H1 (cell line): ENCODE data around the gene FMOD. TPM values are rescaled to one million over a fixed set of nuclear protein-coding genes. Genes with fewer than 3 reads are reported as not detected.

Experiments
- CTCF ChIA-PET: fragments of 300-600 bp; sonication (Branson Sonifier 250); formaldehyde crosslinking; loops from one replicate; lab custom pipeline; 2021; ENCODE audit not compliant: partially characterized antibody; lab: Charles Lee
- POLR2A ChIA-PET: fragments of 300-600 bp; sonication (Branson Sonifier 250); formaldehyde crosslinking; loops from one replicate; lab custom pipeline; 2021; ENCODE audit warnings: inconsistent platforms; ENCODE audit not compliant: partially characterized antibody; lab: Charles Lee
- DNase-seq, 2 experiments: peaks; one replicate each; pipeline versions ENCODE4 v3.0.0 to v3.0.0-alpha.2; 2010 to 2022; ENCODE audit warnings: low spot score in 2 of 2, low read depth in 1 of 2, mixed read lengths in 1 of 2
- FAIRE-seq: peaks from 2 replicates; lab custom pipeline; 2011; peaks lifted over from hg19 to GRCh38; lab: Jason Lieb, UNC
- H2AFZ ChIP-seq: 2 replicates; pipeline ENCODE4 v1.8.1; 2012; ENCODE audit warnings: low read length, inconsistent platforms
- H2AK5ac ChIP-seq: 2 replicates; pipeline ENCODE4 v1.6.1; 2013; ENCODE audit warnings: low read depth, low read length
- H2BK120ac ChIP-seq: replicated peaks from 2 replicates; pipeline ENCODE3; 2013; ENCODE audit warnings: low read depth, low read length, inconsistent platforms
- H2BK12ac ChIP-seq: 2 replicates; pipeline ENCODE4 v1.6.1; 2013; ENCODE audit warnings: low read depth, low read length
- H2BK15ac ChIP-seq: 2 replicates; pipeline ENCODE4 v1.6.1; 2013; ENCODE audit warnings: low read length
- H2BK20ac ChIP-seq: 2 replicates; pipeline ENCODE4 v1.6.1; 2013; ENCODE audit warnings: low read length
- H2BK5ac ChIP-seq: 2 replicates; pipeline ENCODE4 v1.6.1; 2013; ENCODE audit warnings: low read depth, low read length
- H3K14ac ChIP-seq: 2 replicates; pipeline ENCODE4 v1.6.1; 2013; ENCODE audit warnings: inconsistent platforms; ENCODE audit not compliant: insufficient read length
- H3K18ac ChIP-seq: 2 replicates; pipeline ENCODE4 v1.6.1; 2013; ENCODE audit warnings: low read length; ENCODE audit errors: extremely low read depth
- H3K23ac ChIP-seq: 2 replicates; pipeline ENCODE4 v1.6.1; 2013; ENCODE audit warnings: inconsistent platforms; ENCODE audit not compliant: insufficient read length
- H3K23me2 ChIP-seq: 2 replicates; pipeline ENCODE4 v1.6.1; 2013; ENCODE audit warnings: low read depth, low read length
- H3K27ac ChIP-seq: 2 replicates; pipeline ENCODE4 v1.6.1; 2011; ENCODE audit warnings: low read depth, low read length, inconsistent platforms
- H3K27me3 ChIP-seq, 4 experiments: replicated peaks in 1 of 4; 1 replicate in 1 of 4; 2 replicates in 3 of 4; pipeline versions ENCODE4 v1.6.1 to v1.8.1; 2011 to 2013; ENCODE audit warnings: low read length in 3 of 4, mild to moderate bottlenecking in 3 of 4, inconsistent platforms in 2 of 4, mixed read lengths in 2 of 4, moderate library complexity in 1 of 4; ENCODE audit not compliant: control insufficient read depth in 3 of 4, insufficient read depth in 3 of 4; ENCODE audit errors: extremely low read depth in 1 of 4
- H3K36me3 ChIP-seq, 4 experiments: 2 replicates each; pipeline versions ENCODE4 v1.6.1 to v1.8.1; 2011 to 2013; ENCODE audit warnings: mild to moderate bottlenecking in 4 of 4, low read length in 3 of 4, moderate library complexity in 2 of 4, control low read depth in 1 of 4, inconsistent platforms in 1 of 4; ENCODE audit not compliant: insufficient read depth in 4 of 4, control insufficient read depth in 2 of 4
- H3K4ac ChIP-seq: replicated peaks from 2 replicates; pipeline ENCODE3; 2013; ENCODE audit warnings: low read length, low read depth, mixed read lengths, inconsistent platforms; ENCODE audit not compliant: insufficient read length
- H3K4me1 ChIP-seq, 4 experiments: replicated peaks in 1 of 4; 1 replicate in 1 of 4; 2 replicates in 3 of 4; pipeline versions ENCODE4 v1.6.1 to v1.8.1; 2011 to 2013; ENCODE audit warnings: low read length in 3 of 4, inconsistent platforms in 2 of 4, mixed read lengths in 1 of 4; ENCODE audit not compliant: insufficient read depth in 4 of 4, control insufficient read depth in 3 of 4
- H3K4me2 ChIP-seq, 2 experiments: 2 replicates each; pipeline versions ENCODE4 v1.6.1 to v1.8.1; 2011 to 2013; ENCODE audit warnings: low read depth in 2 of 2, low read length in 2 of 2, control low read depth in 1 of 2, inconsistent platforms in 1 of 2, mild to moderate bottlenecking in 1 of 2; ENCODE audit not compliant: insufficient read depth in 1 of 2
- H3K4me3 ChIP-seq, 4 experiments: fragments of 200-600, 300-600 bp in 1 of 4; sonication (generic), shearing (Covaris generic), sonication (Bioruptor Twin) in 1 of 4; 2 replicates each; pipeline versions ENCODE4 v1.5.1 to v1.8.1; 2011 to 2016; ENCODE audit warnings: low read length in 4 of 4, low read depth in 3 of 4, control low read depth in 2 of 4, inconsistent platforms in 2 of 4, mild to moderate bottlenecking in 2 of 4, mixed read lengths in 1 of 4, moderate library complexity in 1 of 4; ENCODE audit not compliant: insufficient read depth in 2 of 4; ENCODE audit errors: extremely low read depth in 1 of 4
- H3K56ac ChIP-seq: replicated peaks from 2 replicates; pipeline ENCODE3; 2013; ENCODE audit warnings: low read depth, mild to moderate bottlenecking, mixed read lengths, low read length, inconsistent platforms; ENCODE audit not compliant: insufficient read length
- H3K79me1 ChIP-seq: 2 replicates; pipeline ENCODE4 v1.6.1; 2013; ENCODE audit warnings: low read depth, low read length, control low read depth
- H3K79me2 ChIP-seq, 2 experiments: 2 replicates each; pipeline versions ENCODE4 v1.6.1 to v1.8.1; 2012 to 2013; ENCODE audit warnings: low read length in 2 of 2, mild to moderate bottlenecking in 2 of 2, inconsistent platforms in 1 of 2; ENCODE audit not compliant: insufficient read depth in 2 of 2, control insufficient read depth in 1 of 2
- H3K9ac ChIP-seq, 4 experiments: replicated peaks in 1 of 4; 1 replicate in 1 of 4; 2 replicates in 3 of 4; pipeline versions ENCODE4 v1.6.1 to v1.8.1; 2011 to 2013; ENCODE audit warnings: low read depth in 3 of 4, low read length in 3 of 4, control low read depth in 2 of 4, mild to moderate bottlenecking in 2 of 4, moderate library complexity in 2 of 4, inconsistent platforms in 1 of 4; ENCODE audit errors: extremely low read depth in 1 of 4
- H3K9me3 ChIP-seq, 2 experiments: 2 replicates each; pipeline versions ENCODE4 v1.6.1 to v1.8.1; 2012 to 2013; ENCODE audit warnings: mild to moderate bottlenecking in 2 of 2, moderate library complexity in 2 of 2, control low read depth in 1 of 2, inconsistent platforms in 1 of 2, low read depth in 1 of 2, low read length in 1 of 2, mixed read lengths in 1 of 2; ENCODE audit not compliant: insufficient read depth in 2 of 2
- H4K20me1 ChIP-seq, 2 experiments: replicated peaks in 1 of 2; 2 replicates each; pipeline versions ENCODE3 to v1.8.1; 2011 to 2013; ENCODE audit warnings: inconsistent platforms in 2 of 2, low read length in 2 of 2, mild to moderate bottlenecking in 1 of 2; ENCODE audit not compliant: insufficient read depth in 2 of 2, control insufficient read depth in 1 of 2
- H4K5ac ChIP-seq: 2 replicates; pipeline ENCODE4 v1.6.1; 2013; ENCODE audit warnings: low read length, low read depth, mixed read lengths, inconsistent platforms; ENCODE audit not compliant: insufficient read length
- H4K8ac ChIP-seq: 2 replicates; pipeline ENCODE4 v1.8.0; 2013; ENCODE audit warnings: mild to moderate bottlenecking, moderate library complexity, low read length, inconsistent platforms; ENCODE audit not compliant: insufficient read depth; ENCODE audit errors: extremely low read depth
- H4K91ac ChIP-seq: replicated peaks from 2 replicates; pipeline ENCODE3; 2013; ENCODE audit warnings: low read length, mixed read lengths, inconsistent platforms; ENCODE audit not compliant: insufficient read length
- CEBPB ChIP-seq: IDR thresholded peaks from 2 replicates; pipeline ENCODE4 v1.6.1; 2012; ENCODE audit warnings: low read depth, low read length
- CHD1 ChIP-seq: IDR thresholded peaks from 2 replicates; pipeline ENCODE4 v1.6.1; 2012; ENCODE audit warnings: low read depth, low read length, improper control_type of control experiment
- CTBP2 ChIP-seq: IDR thresholded peaks from 2 replicates; pipeline ENCODE4 v1.7.0; 2011; ENCODE audit warnings: borderline replicate concordance, mild to moderate bottlenecking, moderate library complexity, mixed read lengths, low read length; ENCODE audit not compliant: insufficient read depth, insufficient read length
- GABPA ChIP-seq: IDR thresholded peaks from 2 replicates; pipeline ENCODE4 v1.6.1; 2011; ENCODE audit warnings: mild to moderate bottlenecking, low read length, moderate library complexity, borderline replicate concordance; ENCODE audit not compliant: insufficient read depth
- HDAC2 ChIP-seq, 2 experiments: fragments of 300-600 bp in 1 of 2; sonication (generic) in 1 of 2; IDR thresholded peaks; 2 replicates each; pipeline ENCODE4 v1.6.1; 2011 to 2012; ENCODE audit warnings: low read depth in 2 of 2, low read length in 2 of 2, mild to moderate bottlenecking in 2 of 2, moderate library complexity in 2 of 2, borderline replicate concordance in 1 of 2, inconsistent platforms in 1 of 2
- JUN ChIP-seq: IDR thresholded peaks from 2 replicates; pipeline ENCODE4 v1.6.1; 2011; ENCODE audit warnings: low read depth, mild to moderate bottlenecking, improper control_type of control experiment, low read length
- PHF8 ChIP-seq: fragments of 200-600 bp; sonication (generic); conservative IDR thresholded peaks from 2 replicates; pipeline ENCODE4 v1.7.1; 2012; ENCODE audit warnings: low read depth, mild to moderate bottlenecking, inconsistent platforms, low read length, moderate library complexity
- POLR2AphosphoS5 ChIP-seq: IDR thresholded peaks from 2 replicates; pipeline ENCODE4 v1.6.1; 2011; ENCODE audit warnings: low read depth, low read length
- RBBP5 ChIP-seq: IDR thresholded peaks from 2 replicates; pipeline ENCODE4 v1.7.1; 2012; ENCODE audit warnings: low read depth, mild to moderate bottlenecking, inconsistent platforms, low read length, moderate library complexity, borderline replicate concordance
- RFX5 ChIP-seq: IDR thresholded peaks from 2 replicates; pipeline ENCODE4 v1.6.1; 2011; ENCODE audit warnings: low read depth, low read length, improper control_type of control experiment, borderline replicate concordance
- SAP30 ChIP-seq: fragments of 300-600 bp; sonication (generic); IDR thresholded peaks from 2 replicates; pipeline ENCODE4 v1.7.1; 2012; ENCODE audit warnings: low read length, moderate library complexity, mild to moderate bottlenecking, inconsistent platforms; ENCODE audit not compliant: insufficient read depth, insufficient replicate concordance
- SIRT6 ChIP-seq: IDR thresholded peaks from one replicate; pipeline ENCODE4 v1.7.1; 2012; ENCODE audit warnings: low read length, inconsistent platforms
- SRF ChIP-seq: IDR thresholded peaks from 2 replicates; pipeline ENCODE4 v1.6.1; 2011; ENCODE audit warnings: mild to moderate bottlenecking, low read depth, low read length, moderate library complexity
- SUZ12 ChIP-seq: fragments of 200-600 bp; sonication (generic); IDR thresholded peaks from 2 replicates; pipeline ENCODE4 v1.6.1; 2012; ENCODE audit warnings: mild to moderate bottlenecking, inconsistent platforms, low read length, moderate library complexity, mixed read lengths
- TBP ChIP-seq: IDR thresholded peaks from 2 replicates; pipeline ENCODE4 v1.6.1; 2011; ENCODE audit warnings: low read depth, low read length, improper control_type of control experiment
- polyA plus RNA-seq, 7 experiments: library from polyadenylated mRNA; depleted of rRNA in 3 of 7; stranded (reverse) in 5 of 7; unstranded in 2 of 7; fragments of >200 nt in 5 of 7; fragments of 200-250 nt in 2 of 7; gene quantifications; 1 replicate in 5 of 7; 2 replicates in 1 of 7; 4 replicates in 1 of 7; pipeline versions ENCODE4 v1.2.1 to v1.2.3, GENCODE V29; 2011 to 2013; ENCODE audit warnings: missing spikeins in 2 of 7, mixed read lengths in 2 of 7
- total RNA-seq: library from RNA; stranded (reverse); fragmentation: NEBNext Ultra II Directional; extraction: Animal tissue kit (Norgen Biotek cat#: 25700); gene quantifications from 2 replicates; pipeline ENCODE4 v1.2.1, GENCODE V29; 2021

The FMOD gene
- total and polyA plus RNA-seq, 2 of the 8 experiments (the other 6 are each of a cell fraction or from before 2014, with no cell fraction given) = 0.17 to 0.32 TPM

DNA sequence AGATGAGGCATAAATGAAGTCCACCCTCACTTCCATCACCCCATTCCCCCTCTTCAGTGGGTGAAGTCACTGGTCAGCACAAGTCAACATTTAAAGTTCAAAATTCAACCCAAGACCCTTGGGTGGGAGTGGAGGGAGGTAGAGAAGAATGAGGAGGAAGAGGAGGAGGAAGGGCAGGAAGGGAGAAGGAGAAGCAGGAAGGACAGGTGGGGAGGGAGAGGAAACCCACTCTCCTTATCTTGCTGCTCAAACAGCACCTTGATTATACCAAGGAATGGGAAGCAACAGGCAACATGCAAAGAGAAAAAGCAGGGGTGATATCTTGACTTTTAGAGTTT, 49.6 kb downstream of the FMOD start:
- no peak overlapping the region for H4K8ac ChIP-seq
- POLR2A ChIA-PET = no interaction called here
- no peak overlapping the region for H2BK15ac ChIP-seq
- no peak overlapping the region for H4K91ac ChIP-seq
- H3K36me3 ChIP-seq = no peaks in the 10 kb centered on the region
- peaks cover 0 to 12% (median 5%) of the 10 kb centered on the region in 4 experiments; a peak in 5 of 7 replicates for H3K4me1 ChIP-seq
- H3K23me2 ChIP-seq = peaks cover 12% of the 10 kb centered on the region
- H2AK5ac ChIP-seq = no peak overlapping the region
- no peaks in the 10 kb centered on the region for H3K79me2 ChIP-seq
- no peak overlapping the region for H3K9ac ChIP-seq
- no peak overlapping the region for H3K23ac ChIP-seq
- H3K4me2 ChIP-seq = no peak overlapping the region
- peaks cover 0 to 1% of the 10 kb centered on the region in 2 experiments for H4K20me1 ChIP-seq
- H3K4ac ChIP-seq = no peak overlapping the region
- no peak overlapping the region for H2BK120ac ChIP-seq
- FAIRE-seq (no peak), DNase-seq (no peak)
- no peaks in the 10 kb centered on the region for H3K79me1 ChIP-seq
- no peak overlapping the region for H3K27ac ChIP-seq
- H2BK12ac ChIP-seq = no peak overlapping the region
- no peak overlapping the region for H4K5ac ChIP-seq
- no peak overlapping the region for H3K14ac ChIP-seq
- no peak overlapping the region for H3K56ac ChIP-seq
- H3K18ac ChIP-seq = no peak overlapping the region
- H2AFZ ChIP-seq = no peak overlapping the region
- no peak overlapping the region for H3K4me3 ChIP-seq
- no peak overlapping the region for H2BK5ac ChIP-seq
- H3K27me3 ChIP-seq = peaks cover 20 to 53% (median 43%) of the 10 kb centered on the region in 4 experiments
- H2BK20ac ChIP-seq = no peak overlapping the region
- no peaks in the 10 kb centered on the region for H3K9me3 ChIP-seq
- CTCF ChIA-PET = no interaction called here
- TF ChIP-seq PHF8 (no peak), JUN (no peak), SIRT6 (no peak), RFX5 (no peak), CHD1 (no peak), TBP (no peak), RBBP5 (no peak), SUZ12 (no peak), CEBPB (no peak), HDAC2 (IDR thresholded peaks at IDR 0.05; ENCODE audit: borderline replicate concordance in 1 of 2, low read depth in 2 of 2, low read length in 2 of 2) (no peak), SRF (no peak), POLR2AphosphoS5 (no peak), SAP30 (no peak), GABPA (no peak), CTBP2 (no peak)
